Transverse colon (tissue), 4 donors: Measurements from ENCODE around the gene ZNF638. TPM values are rescaled to one million over a fixed set of nuclear protein-coding genes. Genes with fewer than 3 reads are reported as not detected.
"Not testable (repeated sequence)": the region's sequence is repeated elsewhere in the genome, so short reads cannot be mapped to it uniquely, and the experiment has no call there.

ENCODE experiments used
- DNase-seq: peaks from one replicate; pipeline ENCODE4 v3.0.0-alpha.2; 2019
- H3K27ac ChIP-seq, 4 donors: fragments of 200-600 bp; sonication (generic); 2 replicates each; pipeline ENCODE4 v1.5.1; 2016 to 2018; ENCODE audit warnings: inconsistent platforms in 4 of 4
- H3K27me3 ChIP-seq: fragments of 200-600 bp; sonication (generic); 2 replicates; pipeline ENCODE4 v1.5.1; 2017; ENCODE audit warnings: inconsistent platforms
- H3K36me3 ChIP-seq, 4 donors: fragments of 200-600 bp; sonication (generic); 2 replicates each; pipeline ENCODE4 v1.5.1; 2017 to 2019; ENCODE audit warnings: inconsistent platforms in 4 of 4
- H3K4me1 ChIP-seq, 4 donors: fragments of 200-600 bp; sonication (generic); 2 replicates each; pipeline ENCODE4 v1.5.1; 2017 to 2020; ENCODE audit warnings: inconsistent platforms in 4 of 4
- H3K4me3 ChIP-seq, 4 donors: fragments of 200-600 bp; sonication (generic); 1 replicate in 1 of 4; 2 replicates in 3 of 4; pipeline versions ENCODE4 v1.5.1 to v1.6.1; 2017 to 2019; ENCODE audit warnings: inconsistent platforms in 4 of 4
- H3K9me3 ChIP-seq, 2 donors: fragments of 200-600 bp; sonication (generic); 2 replicates each; pipeline ENCODE4 v1.5.1; 2017 to 2019; ENCODE audit warnings: inconsistent platforms in 2 of 2
- EP300 ChIP-seq: sonication (generic); formaldehyde crosslinking; IDR thresholded peaks from one replicate; pipeline ENCODE4 v1.6.1; 2017; ENCODE audit warnings: antibody characterized with exemption, low read depth
- POLR2A ChIP-seq: fragments of 450-650 bp; IDR thresholded peaks from one replicate; pipeline ENCODE4 v1.6.1; 2016; ENCODE audit warnings: antibody characterized with exemption, mild to moderate bottlenecking, moderate library complexity
- POLR2AphosphoS5 ChIP-seq, 3 donors: sonication (generic); formaldehyde crosslinking; IDR thresholded peaks; one replicate each; pipeline ENCODE4 v1.6.1; 2016; ENCODE audit warnings: antibody characterized with exemption in 3 of 3
- WGBS, 2 donors: methylation state at CpG; one replicate each; pipeline ENCODE4 v1.1.5; 2018; ENCODE audit warnings: low coverage in 1 of 2; 5-methylcytosine and 5-hydroxymethylcytosine counted together
- in situ Hi-C, 4 donors: fragments of 200-750 bp; cut with MboI; loops; one replicate each; pipeline versions ENCODE4 v1.15.0 to v1.15.1; 2017; ENCODE audit warnings: low sequenced_read_pairs in 3 of 4, low pct_ligation_motif_present in 1 of 4, low pct_unique_long_range_greater_than_20kb in 1 of 4
- intact Hi-C: fragments of 100-400 bp; cut with DNase I; formaldehyde crosslinking; loops from one replicate; pipeline ENCODE4 v1.15.1; 2023; ENCODE audit warnings: low total_unique reads
- total RNA-seq, 4 donors: library from RNA; depleted of rRNA; stranded (reverse); fragments of >200 nt; gene quantifications; one replicate each; pipeline ENCODE4 v1.1.0, GENCODE V29; 2016
- TF ChIP-seq, protein P1 (sequence below), 5 experiments: fragments of 200-600 bp in 3 of 5; fragments of 450-650 bp in 2 of 5; sonication (generic) in 3 of 5; IDR thresholded peaks; 1 replicate in 2 of 5; 2 replicates in 3 of 5; pipeline ENCODE4 v1.5.1; 2016 to 2017; ENCODE audit warnings: antibody characterized with exemption in 5 of 5, inconsistent platforms in 3 of 5, mild to moderate bottlenecking in 2 of 5, moderate library complexity in 1 of 5

ZNF638 gene
- total RNA-seq, 4 donors from 2014 or later = 99.9 to 181 (median 142) TPM

- H3K4me3 ChIP-seq = no peak overlapping the region
- TF ChIP-seq POLR2AphosphoS5 (IDR thresholded peaks at IDR 0.05) (no peak), POLR2A (no peak), EP300 (no peak)
- TF ChIP-seq, protein P1, sequence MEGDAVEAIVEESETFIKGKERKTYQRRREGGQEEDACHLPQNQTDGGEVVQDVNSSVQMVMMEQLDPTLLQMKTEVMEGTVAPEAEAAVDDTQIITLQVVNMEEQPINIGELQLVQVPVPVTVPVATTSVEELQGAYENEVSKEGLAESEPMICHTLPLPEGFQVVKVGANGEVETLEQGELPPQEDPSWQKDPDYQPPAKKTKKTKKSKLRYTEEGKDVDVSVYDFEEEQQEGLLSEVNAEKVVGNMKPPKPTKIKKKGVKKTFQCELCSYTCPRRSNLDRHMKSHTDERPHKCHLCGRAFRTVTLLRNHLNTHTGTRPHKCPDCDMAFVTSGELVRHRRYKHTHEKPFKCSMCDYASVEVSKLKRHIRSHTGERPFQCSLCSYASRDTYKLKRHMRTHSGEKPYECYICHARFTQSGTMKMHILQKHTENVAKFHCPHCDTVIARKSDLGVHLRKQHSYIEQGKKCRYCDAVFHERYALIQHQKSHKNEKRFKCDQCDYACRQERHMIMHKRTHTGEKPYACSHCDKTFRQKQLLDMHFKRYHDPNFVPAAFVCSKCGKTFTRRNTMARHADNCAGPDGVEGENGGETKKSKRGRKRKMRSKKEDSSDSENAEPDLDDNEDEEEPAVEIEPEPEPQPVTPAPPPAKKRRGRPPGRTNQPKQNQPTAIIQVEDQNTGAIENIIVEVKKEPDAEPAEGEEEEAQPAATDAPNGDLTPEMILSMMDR (IDR thresholded peaks at IDR 0.05) = no peak
- no peaks in the 10 kb centered on the region for H3K36me3 ChIP-seq
- DNase-seq = no peak
- no peak overlapping the region for H3K27ac ChIP-seq
- intact Hi-C loops = no loop called here
- in situ Hi-C loops = loop anchor here in 1 of 4 donors (10.0 kb wide), 1 partner anchor 201 kb away; no protein-coding TSS in a partner anchor
- H3K4me1 ChIP-seq = no peaks in the 10 kb centered on the region
- WGBS, 2 donors = 91 to 100% methylated on average over 3 of the region's 3 CpGs
- H3K9me3 ChIP-seq = no peaks in the 10 kb centered on the region
- H3K27me3 ChIP-seq = no peaks in the 10 kb centered on the region
These were observed 27.7 kb upstream of the ZNF638 start for GRCh38 chr2:71303849-71304248.

GRCh38 chr2:71306762-71307161 is 24.8 kb upstream of the ZNF638 start:
- H3K4me3 ChIP-seq = no peak overlapping the region
- DNase-seq = no peak
- H3K4me1 ChIP-seq = no peaks in the 10 kb centered on the region
- WGBS, 2 donors = 71 to 80% methylated on average over 1 to 3 of the region's 3 CpGs
- no peak overlapping the region for H3K27ac ChIP-seq
- H3K27me3 ChIP-seq = no peaks in the 10 kb centered on the region
- H3K9me3 ChIP-seq = no peaks in the 10 kb centered on the region
- intact Hi-C loops = no loop called here
- in situ Hi-C loops = loop anchor here in 1 of 4 donors (10.0 kb wide), 1 partner anchor 198 kb away; no protein-coding TSS in a partner anchor
- TF ChIP-seq, protein P1 (IDR thresholded peaks at IDR 0.05) = no peak
- TF ChIP-seq EP300 (no peak), POLR2A (no peak), POLR2AphosphoS5 (IDR thresholded peaks at IDR 0.05) (no peak)
- no peaks in the 10 kb centered on the region for H3K36me3 ChIP-seq

DNA sequence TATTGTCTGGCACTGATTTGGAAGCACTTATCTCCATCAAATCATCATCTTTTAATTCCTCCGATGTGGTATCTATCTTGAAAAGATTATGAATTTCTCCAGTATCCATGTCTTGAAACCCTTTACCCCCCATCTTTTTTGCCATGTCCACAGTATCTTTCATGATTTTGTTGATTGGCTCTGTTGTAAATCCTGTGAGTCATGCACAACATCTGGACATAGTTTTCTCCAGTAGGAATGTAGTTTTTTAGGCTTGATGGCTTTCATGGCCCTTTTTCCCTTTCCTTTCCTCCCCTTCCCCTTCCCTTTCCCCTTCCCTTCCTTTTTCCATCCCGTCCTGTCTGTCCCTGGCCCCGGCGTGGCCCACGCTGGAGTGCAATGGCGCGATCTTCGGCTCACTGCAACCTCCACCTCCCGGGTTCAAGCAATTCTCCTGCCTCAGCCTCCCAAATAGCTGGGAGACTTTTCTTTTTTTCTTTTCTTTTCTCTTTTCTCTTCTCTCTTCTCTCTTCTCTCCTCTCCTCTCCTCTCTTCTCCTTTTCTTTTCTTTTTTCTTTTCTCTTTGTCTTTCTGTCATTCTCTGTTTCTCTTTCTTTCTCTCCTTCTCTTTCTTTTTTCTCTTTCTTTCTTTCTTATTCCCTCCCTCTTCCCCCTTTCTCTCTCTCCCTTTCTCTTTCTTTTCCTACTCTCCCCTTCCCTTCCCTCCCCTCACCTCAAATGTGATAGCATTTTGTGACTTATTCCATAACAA is 18.4 kb upstream of the ZNF638 start:
- Histone ChIP-seq H3K4me1 (no peaks in the 10 kb centered on the region), H3K36me3 (no peaks in the 10 kb centered on the region), H3K9me3 (peaks cover 7 to 8% of the 10 kb centered on the region in 2 donors), H3K4me3 (no peak overlapping the region), H3K27me3 (no peaks in the 10 kb centered on the region), H3K27ac (no peak overlapping the region)
- intact Hi-C loops (no loop called here), in situ Hi-C loops (no loop called here)
- 92 to 95% methylated on average over 4 to 9 of the region's 9 CpGs for WGBS, 2 donors
- TF ChIP-seq EP300 = no peak
- TF ChIP-seq POLR2A = no peak
- no peak for DNase-seq

GRCh38 chr2:71317060-71317459 is 14.5 kb upstream of the ZNF638 start:
- Histone ChIP-seq H3K27me3 (no peaks in the 10 kb centered on the region), H3K27ac (no peak overlapping the region), H3K9me3 (peaks cover 10 to 17% of the 10 kb centered on the region in 2 donors), H3K4me1 (no peaks in the 10 kb centered on the region), H3K4me3 (no peak overlapping the region), H3K36me3 (no peaks in the 10 kb centered on the region)
- intact Hi-C loops = no loop called here
- TF ChIP-seq, protein P1 (IDR thresholded peaks at IDR 0.05) = no peak
- TF ChIP-seq EP300 = no peak
- TF ChIP-seq POLR2AphosphoS5 (IDR thresholded peaks at IDR 0.05) = no peak
- TF ChIP-seq POLR2A = no peak
- in situ Hi-C loops = no loop called here
- WGBS, 2 donors = 70 to 88% methylated on average over 3 to 4 of the region's 4 CpGs
- no peak for DNase-seq

- intact Hi-C loops, in situ Hi-C loops, H3K36me3 ChIP-seq, H3K4me1 ChIP-seq, H3K27ac ChIP-seq, DNase-seq, H3K4me3 ChIP-seq, H3K27me3 ChIP-seq: not testable (repeated sequence)
- H3K9me3 ChIP-seq = peaks cover 10 to 17% of the 10 kb centered on the region in 2 donors
- 82 to 90% methylated on average over 2 to 4 of the region's 4 CpGs for WGBS, 2 donors
These were observed 13.7 kb upstream of the ZNF638 start for GRCh38 chr2:71317900-71318299.
